ENCODE data around the gene KIF1A. TPM values are rescaled to one million over a fixed set of nuclear protein-coding genes. Genes with fewer than 3 reads are reported as not detected.

KIF1A gene
- total and polyA plus RNA-seq, 2 of the 13 experiments (the other 11 are each of a cell fraction or from before 2014, with no cell fraction given), result 0.01 TPM; not detected in 1

DNA sequence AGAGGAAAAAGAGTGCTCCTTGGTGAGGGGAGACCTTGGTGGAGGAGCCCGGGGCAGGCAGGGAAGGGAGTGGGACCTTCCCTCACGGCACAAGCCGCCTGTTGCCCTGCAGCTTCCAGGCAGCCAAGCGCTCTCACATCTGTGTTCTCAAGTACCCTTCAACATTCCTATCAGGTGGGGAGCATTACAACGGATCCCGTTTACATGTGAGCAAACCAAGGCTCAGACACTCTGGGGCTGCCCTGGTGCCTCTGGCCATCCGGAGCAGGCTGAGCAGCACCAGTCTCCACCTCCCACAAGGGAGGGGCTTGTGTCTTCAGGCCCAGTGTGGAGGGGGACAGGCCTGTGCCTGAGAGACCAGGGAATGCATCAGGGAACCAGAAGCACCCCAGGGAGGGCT lies 70.5 kb downstream of the KIF1A start (continued):
- TF ChIP-seq NFE2 (CRISPR knock-in tag; IDR thresholded peaks at IDR 0.05), result no peak
- TF ChIP-seq NCOA1 (CRISPR knock-in tag; IDR thresholded peaks at IDR 0.05), result no peak
- TF ChIP-seq MED1 (CRISPR knock-in tag; IDR thresholded peaks at IDR 0.05), result no peak
- TF ChIP-seq, protein P1, sequence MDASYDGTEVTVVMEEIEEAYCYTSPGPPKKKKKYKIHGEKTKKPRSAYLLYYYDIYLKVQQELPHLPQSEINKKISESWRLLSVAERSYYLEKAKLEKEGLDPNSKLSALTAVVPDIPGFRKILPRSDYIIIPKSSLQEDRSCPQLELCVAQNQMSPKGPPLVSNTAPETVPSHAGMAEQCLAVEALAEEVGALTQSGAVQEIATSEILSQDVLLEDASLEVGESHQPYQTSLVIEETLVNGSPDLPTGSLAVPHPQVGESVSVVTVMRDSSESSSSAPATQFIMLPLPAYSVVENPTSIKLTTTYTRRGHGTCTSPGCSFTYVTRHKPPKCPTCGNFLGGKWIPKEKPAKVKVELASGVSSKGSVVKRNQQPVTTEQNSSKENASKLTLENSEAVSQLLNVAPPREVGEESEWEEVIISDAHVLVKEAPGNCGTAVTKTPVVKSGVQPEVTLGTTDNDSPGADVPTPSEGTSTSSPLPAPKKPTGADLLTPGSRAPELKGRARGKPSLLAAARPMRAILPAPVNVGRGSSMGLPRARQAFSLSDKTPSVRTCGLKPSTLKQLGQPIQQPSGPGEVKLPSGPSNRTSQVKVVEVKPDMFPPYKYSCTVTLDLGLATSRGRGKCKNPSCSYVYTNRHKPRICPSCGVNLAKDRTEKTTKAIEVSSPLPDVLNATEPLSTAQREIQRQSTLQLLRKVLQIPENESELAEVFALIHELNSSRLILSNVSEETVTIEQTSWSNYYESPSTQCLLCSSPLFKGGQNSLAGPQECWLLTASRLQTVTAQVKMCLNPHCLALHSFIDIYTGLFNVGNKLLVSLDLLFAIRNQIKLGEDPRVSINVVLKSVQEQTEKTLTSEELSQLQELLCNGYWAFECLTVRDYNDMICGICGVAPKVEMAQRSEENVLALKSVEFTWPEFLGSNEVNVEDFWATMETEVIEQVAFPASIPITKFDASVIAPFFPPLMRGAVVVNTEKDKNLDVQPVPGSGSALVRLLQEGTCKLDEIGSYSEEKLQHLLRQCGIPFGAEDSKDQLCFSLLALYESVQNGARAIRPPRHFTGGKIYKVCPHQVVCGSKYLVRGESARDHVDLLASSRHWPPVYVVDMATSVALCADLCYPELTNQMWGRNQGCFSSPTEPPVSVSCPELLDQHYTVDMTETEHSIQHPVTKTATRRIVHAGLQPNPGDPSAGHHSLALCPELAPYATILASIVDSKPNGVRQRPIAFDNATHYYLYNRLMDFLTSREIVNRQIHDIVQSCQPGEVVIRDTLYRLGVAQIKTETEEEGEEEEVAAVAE (CRISPR knock-in tag; IDR thresholded peaks at IDR 0.05; ENCODE audit: borderline replicate concordance), result no peak

GRCh38 chr2:240747256-240747655 lies 72.8 kb downstream of the KIF1A start:
- no peak for FAIRE-seq
- TF ChIP-seq ZNF678 (CRISPR knock-in tag; IDR thresholded peaks at IDR 0.05), result no peak

More at GRCh38 chr2:240747256-240747655, 72.8 kb downstream of the KIF1A start:
- intact Hi-C loops (cut with micrococcal nuclease; ENCODE audit: unreplicated experiment) (no loop called here), in situ Hi-C loops (cut with HindIII; ENCODE audit: extremely low pct_ligation_motif_present, low pct_unique_long_range_greater_than_20kb) (no loop called here)
- Histone ChIP-seq H3K4me1 (ENCODE audit: insufficient read depth, low read length) (no peaks in the 10 kb centered on the region), H3K36me3 (replicated peaks in 1 of 2; ENCODE audit: control insufficient read depth in 1 of 2, insufficient read depth in 2 of 2, low read length in 2 of 2) (no peaks in the 10 kb centered on the region), H3K4me3 (replicated peaks in 1 of 3; ENCODE audit: insufficient read depth in 1 of 3, low read depth in 2 of 3, low read length in 3 of 3) (no peak overlapping the region), H3K27me3 (ENCODE audit: control insufficient read depth in 1 of 2, insufficient read depth in 2 of 2, low read length in 2 of 2) (peaks cover 57 to 99% of the 10 kb centered on the region in 2 experiments), H3K27ac (ENCODE audit: extremely low read length, insufficient read depth, low read length) (no peak overlapping the region), H4K20me1 (ENCODE audit: insufficient read depth, low read length) (no peaks in the 10 kb centered on the region), H3K79me2 (ENCODE audit: insufficient read depth, low read length) (no peaks in the 10 kb centered on the region), H2AFZ (ENCODE audit: low read length) (no peak overlapping the region), H3K4me2 (ENCODE audit: low read depth, low read length) (no peak overlapping the region), H3K9me3 (ENCODE audit: low read length) (no peaks in the 10 kb centered on the region), H3K9ac (ENCODE audit: insufficient read depth, low read depth, low read length) (no peak overlapping the region)
- ATAC-seq (no peak), DNase-seq (ENCODE audit: low spot score) (no peak)
- WGBS (ENCODE audit: low lambda C conversion rate), result 29% methylated on average over 6 of the region's 11 CpGs
- BruUV-seq (replicated peaks), result no TSS peak
- POLR2A ChIA-PET, result no interaction called here
- CTCF ChIA-PET (ENCODE audit: low intra/inter-chr PET ratio, low total read pairs), result no interaction called here
